Astrocyte of the cerebellum (primary cell): ENCODE results near the gene JARID2.

ENCODE experiments used
- DNase-seq: peaks from one replicate; pipeline ENCODE4 v3.0.0-alpha.2; 2011; ENCODE audit warnings: low read depth
- H3K4me3 ChIP-seq: 2 replicates; pipeline ENCODE4 v1.5.1; 2011; ENCODE audit warnings: mild to moderate bottlenecking, low read depth, low read length, moderate library complexity
- CTCF ChIP-seq: IDR thresholded peaks from 2 replicates; pipeline ENCODE4 v1.5.1; 2012; ENCODE audit warnings: low read length, low read depth, moderate library complexity, mild to moderate bottlenecking; ENCODE audit errors: missing control alignments
- in situ Hi-C: cut with HindIII; loops from 2 replicates; pipeline ENCODE4 v1.10.0; 2017; ENCODE audit warnings: low sequenced_read_pairs

The JARID2 gene

GRCh38 chr6:15493437-15494168 is 247.7 kb downstream of the JARID2 start:
- TF ChIP-seq CTCF = no peak
- no peak overlapping the region for H3K4me3 ChIP-seq
- no peak for DNase-seq
- in situ Hi-C loops = no loop called here

- no peak for TF ChIP-seq CTCF
- in situ Hi-C loops = no loop called here
- no peak for DNase-seq
- H3K4me3 ChIP-seq = no peak overlapping the region
These were observed 249.6 kb downstream of the JARID2 start for GRCh38 chr6:15495375-15495901.

GRCh38 chr6:15496345-15497131 is 250.7 kb downstream of the JARID2 start:
- in situ Hi-C loops = no loop called here
- H3K4me3 ChIP-seq = no peak overlapping the region
- no peak for TF ChIP-seq CTCF
- no peak for DNase-seq

DNA sequence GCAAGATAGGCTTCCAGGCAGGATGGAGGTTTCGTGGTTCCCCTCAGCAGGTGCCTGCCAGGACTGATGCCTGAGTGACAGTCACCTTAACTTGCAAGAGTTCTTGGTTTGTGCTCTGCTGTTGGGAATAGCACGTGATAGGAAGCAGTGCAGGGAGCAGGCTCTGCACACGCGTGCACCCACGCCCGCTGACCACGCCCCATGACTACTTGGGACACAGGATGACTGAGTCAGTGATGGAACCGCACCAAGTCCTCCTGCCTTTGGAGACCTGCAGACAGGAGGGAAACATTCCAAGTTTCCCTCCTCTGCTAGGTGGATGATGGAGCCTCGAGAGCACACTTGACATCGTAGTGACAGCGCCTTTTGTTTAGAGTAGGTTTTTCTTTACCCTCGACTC is 252.8 kb downstream of the JARID2 start:
- in situ Hi-C loops = no loop called here
- no peak for DNase-seq
- no peak overlapping the region for H3K4me3 ChIP-seq
- TF ChIP-seq CTCF = no peak

- in situ Hi-C loops = no loop called here
- no peak overlapping the region for H3K4me3 ChIP-seq
- no peak for DNase-seq
- no peak for TF ChIP-seq CTCF
These were observed 253.3 kb downstream of the JARID2 start for GRCh38 chr6:15499125-15499524.

- no peak overlapping the region for H3K4me3 ChIP-seq
- no peak for TF ChIP-seq CTCF
- no peak for DNase-seq
- in situ Hi-C loops = no loop called here
These were observed 253.7 kb downstream of the JARID2 start for GRCh38 chr6:15499591-15499990.
